ENCODE data around the gene CFAP251. TPM values are rescaled to one million over a fixed set of nuclear protein-coding genes. Genes with fewer than 3 reads are reported as not detected.
A peak's percentile ranks its signal among the peaks of the same experiment; 100 is the strongest.

Gene CFAP251
- total RNA-seq, 1 donor, result 0.21 TPM

DNA sequence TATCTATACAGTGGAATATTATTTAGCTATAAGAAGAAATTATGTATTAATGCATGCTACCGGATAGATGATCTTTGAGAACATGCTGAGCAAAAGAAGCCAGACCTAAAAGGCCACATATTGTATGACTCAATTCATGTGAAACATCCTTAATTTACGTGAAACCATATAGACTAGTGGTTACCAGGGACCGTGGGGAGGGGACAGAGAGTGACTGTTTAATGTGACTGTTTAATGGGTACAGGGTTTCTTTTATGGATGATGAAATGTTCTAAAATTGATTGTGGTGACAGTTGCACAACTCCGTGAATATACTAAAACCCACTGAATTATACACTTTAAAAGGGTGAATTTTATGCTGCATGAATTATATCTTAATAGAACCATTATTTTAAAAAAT, 94.7 kb downstream of the CFAP251 start:
- Histone ChIP-seq H3K9me3 (ENCODE audit: low read depth, low read length) (no peaks in the 10 kb centered on the region), H3K27me3 (ENCODE audit: insufficient read depth, low read length) (no peaks in the 10 kb centered on the region), H3K4me1 (ENCODE audit: insufficient read depth, low read length) (peaks cover 23% of the 10 kb centered on the region), H3K4me3 (ENCODE audit: low read length) (no peak overlapping the region)

DNA sequence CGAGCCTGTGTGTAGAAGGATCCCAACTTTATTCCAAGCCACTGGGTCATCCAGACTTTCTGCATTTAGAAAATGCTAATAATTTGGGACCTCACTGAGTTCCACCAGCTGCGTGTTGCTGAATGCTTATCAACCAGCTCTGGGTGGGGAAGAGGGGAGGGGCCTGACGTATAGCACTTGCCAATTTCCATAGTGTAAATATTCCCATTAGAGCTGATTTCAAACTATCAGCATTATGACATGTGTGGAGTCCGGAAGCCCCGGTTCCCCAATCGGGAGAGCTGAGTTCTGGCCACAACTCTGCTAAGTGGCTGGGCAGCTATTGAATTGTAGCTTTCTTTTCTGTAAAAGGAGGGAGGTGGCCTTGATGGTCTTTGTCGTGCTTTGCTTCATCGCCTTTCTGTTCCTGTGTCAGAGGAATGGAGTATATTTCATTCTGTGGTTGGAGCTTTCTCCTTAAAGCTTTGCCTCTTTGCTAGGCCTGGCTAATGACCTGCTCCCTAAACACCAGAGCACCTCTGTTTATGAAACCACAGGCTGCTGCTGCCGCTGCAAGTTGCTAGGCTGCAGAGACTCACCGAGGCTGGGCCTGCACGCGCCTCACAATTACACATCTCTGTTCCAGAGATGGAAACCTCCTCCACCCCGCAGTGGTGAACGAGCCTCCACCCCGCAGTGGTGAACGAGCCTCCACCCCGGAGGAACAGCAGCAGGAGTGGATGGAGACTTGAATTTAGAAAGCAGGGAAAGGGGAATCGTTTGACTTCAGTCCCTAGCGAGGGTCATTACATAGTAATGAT, 95.6 kb downstream of the CFAP251 start:
- H3K9me3 ChIP-seq (ENCODE audit: low read depth, low read length), result no peaks in the 10 kb centered on the region
- H3K4me3 ChIP-seq (ENCODE audit: low read length), result no peak overlapping the region
- H3K4me1 ChIP-seq (ENCODE audit: insufficient read depth, low read length), result peaks cover 18% of the 10 kb centered on the region
- no peaks in the 10 kb centered on the region for H3K27me3 ChIP-seq (ENCODE audit: insufficient read depth, low read length)

DNA sequence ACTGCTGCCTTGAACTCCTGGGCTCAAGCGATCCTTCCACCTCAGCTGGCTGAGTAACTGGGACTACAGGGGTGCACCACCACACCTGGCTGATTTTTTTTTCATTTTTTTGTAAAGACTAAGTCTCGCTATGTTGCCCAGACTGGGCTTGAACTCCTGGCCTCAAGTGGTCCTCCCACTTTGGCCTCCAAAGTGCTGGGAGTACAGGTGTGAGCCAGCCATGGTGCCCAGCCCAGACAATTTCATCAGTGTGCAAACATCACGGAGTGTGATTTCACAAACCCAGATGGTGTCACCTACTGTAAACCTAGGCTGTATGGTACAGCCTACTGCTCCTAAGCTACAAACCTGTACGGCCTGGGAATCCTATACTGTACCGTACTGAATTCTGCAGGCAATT, 96.4 kb downstream of the CFAP251 start:
- H3K27me3 ChIP-seq (ENCODE audit: insufficient read depth, low read length), result no peaks in the 10 kb centered on the region
- peaks cover 18% of the 10 kb centered on the region for H3K4me1 ChIP-seq (ENCODE audit: insufficient read depth, low read length)
- no peak overlapping the region for H3K4me3 ChIP-seq (ENCODE audit: low read length)
- no peaks in the 10 kb centered on the region for H3K9me3 ChIP-seq (ENCODE audit: low read depth, low read length)

- peaks cover 26% of the 10 kb centered on the region for H3K4me1 ChIP-seq (ENCODE audit: insufficient read depth, low read length)
- no peak overlapping the region for H3K4me3 ChIP-seq (ENCODE audit: low read length)
- H3K9me3 ChIP-seq (ENCODE audit: low read depth, low read length), result no peaks in the 10 kb centered on the region
- peaks cover 8% of the 10 kb centered on the region for H3K27me3 ChIP-seq (ENCODE audit: insufficient read depth, low read length)
Observed at GRCh38 chr12:122018457-122018856, 100.1 kb downstream of the CFAP251 start.

- Histone ChIP-seq H3K4me3 (ENCODE audit: low read length) (no peak overlapping the region), H3K4me1 (ENCODE audit: insufficient read depth, low read length) (peaks cover 26% of the 10 kb centered on the region), H3K9me3 (ENCODE audit: low read depth, low read length) (no peaks in the 10 kb centered on the region), H3K27me3 (ENCODE audit: insufficient read depth, low read length) (peaks cover 8% of the 10 kb centered on the region)
Observed at GRCh38 chr12:122018937-122019336, 100.5 kb downstream of the CFAP251 start.

DNA sequence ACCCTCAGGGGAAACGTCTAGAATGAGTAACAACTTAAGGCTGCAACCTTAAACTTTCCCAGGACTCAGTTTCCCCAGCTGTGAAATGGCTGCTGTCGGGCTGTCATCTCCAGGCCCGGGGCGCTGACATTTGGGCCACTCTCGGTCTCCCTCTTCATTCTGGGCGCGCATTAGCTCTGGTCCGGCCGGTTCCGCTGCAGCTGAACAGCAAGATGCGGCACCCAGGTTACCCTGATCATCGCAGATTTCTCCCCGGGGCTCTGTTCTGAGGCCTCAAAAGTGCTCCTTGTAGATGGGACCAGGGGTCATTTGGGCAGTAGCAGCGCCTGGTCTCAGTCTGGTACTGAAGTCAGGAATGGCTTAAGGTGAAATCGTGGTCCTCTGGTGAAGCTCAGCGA, 102.4 kb downstream of the CFAP251 start:
- Histone ChIP-seq H3K4me1 (ENCODE audit: insufficient read depth, low read length) (peaks cover 23% of the 10 kb centered on the region), H3K27me3 (ENCODE audit: insufficient read depth, low read length) (peaks cover 8% of the 10 kb centered on the region), H3K4me3 (ENCODE audit: low read length) (no peak overlapping the region), H3K9me3 (ENCODE audit: low read depth, low read length) (no peaks in the 10 kb centered on the region)

- peaks cover 25% of the 10 kb centered on the region for H3K4me1 ChIP-seq (ENCODE audit: insufficient read depth, low read length)
- peak overlapping the region; percentile 39 for H3K4me3 ChIP-seq (ENCODE audit: low read length)
- H3K9me3 ChIP-seq (ENCODE audit: low read depth, low read length), result no peaks in the 10 kb centered on the region
- peaks cover 8% of the 10 kb centered on the region for H3K27me3 ChIP-seq (ENCODE audit: insufficient read depth, low read length)
Observed at GRCh38 chr12:122021193-122021821, 102.9 kb downstream of the CFAP251 start.

DNA sequence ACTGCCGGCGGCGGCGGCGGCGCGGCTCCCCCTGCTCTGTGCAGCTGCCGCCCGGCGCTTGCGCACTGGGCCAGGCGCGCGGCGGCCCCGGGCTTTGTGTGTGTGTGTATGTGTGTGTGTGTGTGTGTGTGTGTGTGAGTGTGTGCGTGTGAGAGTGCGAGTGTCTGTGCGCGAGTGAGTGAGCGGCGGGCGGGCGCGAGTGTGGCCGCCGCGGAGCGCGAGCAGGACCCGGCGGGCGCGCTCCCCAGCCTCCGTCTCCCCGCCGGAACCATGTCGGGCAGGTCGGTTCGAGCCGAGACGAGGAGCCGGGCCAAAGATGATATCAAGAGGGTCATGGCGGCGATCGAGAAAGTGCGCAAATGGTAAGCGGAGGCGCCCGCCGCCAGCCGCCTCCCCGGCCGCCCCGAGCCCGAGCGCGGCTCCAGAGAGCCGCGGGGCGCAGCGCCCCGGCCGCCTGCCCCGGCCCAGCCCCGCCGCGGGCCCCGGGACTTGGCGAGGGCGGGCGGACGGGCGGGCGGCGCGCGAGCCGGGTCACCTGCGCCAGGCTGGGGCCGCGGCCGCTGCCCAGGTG, 103.5 kb downstream of the CFAP251 start, which contains the start of gene BCL7A:
Gene BCL7A (plus strand): TSS at position 63 of the 571 bp plus-strand sequence. CDS start 208 bp downstream, at position 271.
- H3K4me1 ChIP-seq (ENCODE audit: insufficient read depth, low read length), result peaks cover 31% of the 10 kb centered on the region
- peaks cover 8% of the 10 kb centered on the region for H3K27me3 ChIP-seq (ENCODE audit: insufficient read depth, low read length)
- H3K9me3 ChIP-seq (ENCODE audit: low read depth, low read length), result no peaks in the 10 kb centered on the region
- H3K4me3 ChIP-seq (ENCODE audit: low read length), result peak within 1 kb of the TSS; percentile 45

- H3K9me3 ChIP-seq (ENCODE audit: low read depth, low read length), result no peaks in the 10 kb centered on the region
- H3K4me3 ChIP-seq (ENCODE audit: low read length), result peak overlapping the region; percentile 45
- peaks cover 8% of the 10 kb centered on the region for H3K27me3 ChIP-seq (ENCODE audit: insufficient read depth, low read length)
- peaks cover 31% of the 10 kb centered on the region for H3K4me1 ChIP-seq (ENCODE audit: insufficient read depth, low read length)
Observed at GRCh38 chr12:122022393-122023338, 104.3 kb downstream of the CFAP251 start.

DNA sequence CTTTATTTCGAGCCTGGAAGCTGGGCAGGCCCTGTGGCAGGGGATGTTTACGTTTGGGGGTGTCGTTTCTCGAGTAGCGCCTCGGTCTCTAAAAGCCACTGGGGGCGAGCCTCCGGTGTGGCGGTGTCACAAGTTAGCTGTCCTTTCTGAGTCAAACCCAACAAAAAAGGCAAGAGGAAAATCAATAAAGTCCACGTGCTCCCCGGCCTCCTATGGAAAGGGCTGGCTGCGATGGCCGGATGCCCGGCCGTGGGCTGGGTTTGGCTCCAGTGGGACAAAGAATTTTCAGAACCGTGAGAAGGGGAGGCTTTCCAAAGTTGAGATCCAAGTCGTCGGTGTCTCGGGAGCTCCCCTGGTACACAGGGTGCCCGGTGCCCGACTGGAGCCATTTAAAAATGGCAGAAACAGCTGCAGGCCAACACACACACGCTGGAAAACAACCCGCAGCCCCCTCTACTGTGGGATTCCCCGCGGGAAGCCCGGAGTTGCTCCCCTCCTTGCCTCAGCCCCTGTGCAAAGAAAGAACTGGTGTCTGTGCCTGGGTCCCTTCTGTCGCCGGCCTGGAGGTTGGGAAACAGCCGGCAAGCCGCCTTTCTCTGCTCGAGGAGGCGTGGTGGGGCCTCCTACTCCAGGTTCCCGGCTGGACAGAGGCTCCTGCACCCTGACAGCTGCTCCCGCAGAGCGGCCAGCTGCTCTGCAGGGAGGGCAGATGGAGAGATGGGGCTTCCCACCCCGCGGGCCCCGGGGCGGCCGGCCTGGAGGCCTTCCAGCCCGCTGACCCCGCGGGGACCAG, 105.1 kb downstream of the CFAP251 start:
- no peaks in the 10 kb centered on the region for H3K9me3 ChIP-seq (ENCODE audit: low read depth, low read length)
- H3K4me3 ChIP-seq (ENCODE audit: low read length), result peak overlapping the region; percentile 45
- H3K27me3 ChIP-seq (ENCODE audit: insufficient read depth, low read length), result peaks cover 8% of the 10 kb centered on the region
- H3K4me1 ChIP-seq (ENCODE audit: insufficient read depth, low read length), result peaks cover 40% of the 10 kb centered on the region

GRCh38 chr12:122024132-122024785, 105.9 kb downstream of the CFAP251 start:
- peaks cover 47% of the 10 kb centered on the region for H3K4me1 ChIP-seq (ENCODE audit: insufficient read depth, low read length)
- no peak overlapping the region for H3K4me3 ChIP-seq (ENCODE audit: low read length)
- H3K9me3 ChIP-seq (ENCODE audit: low read depth, low read length), result no peaks in the 10 kb centered on the region

GRCh38 chr12:122026706-122027333, 108.4 kb downstream of the CFAP251 start:
- Histone ChIP-seq H3K27me3 (ENCODE audit: insufficient read depth, low read length) (no peaks in the 10 kb centered on the region), H3K4me1 (ENCODE audit: insufficient read depth, low read length) (peaks cover 42% of the 10 kb centered on the region), H3K9me3 (ENCODE audit: low read depth, low read length) (no peaks in the 10 kb centered on the region), H3K4me3 (ENCODE audit: low read length) (no peak overlapping the region)

More at GRCh38 chr12:122024132-122024785, 105.9 kb downstream of the CFAP251 start:
- H3K27me3 ChIP-seq (ENCODE audit: insufficient read depth, low read length), result peaks cover 8% of the 10 kb centered on the region

DNA sequence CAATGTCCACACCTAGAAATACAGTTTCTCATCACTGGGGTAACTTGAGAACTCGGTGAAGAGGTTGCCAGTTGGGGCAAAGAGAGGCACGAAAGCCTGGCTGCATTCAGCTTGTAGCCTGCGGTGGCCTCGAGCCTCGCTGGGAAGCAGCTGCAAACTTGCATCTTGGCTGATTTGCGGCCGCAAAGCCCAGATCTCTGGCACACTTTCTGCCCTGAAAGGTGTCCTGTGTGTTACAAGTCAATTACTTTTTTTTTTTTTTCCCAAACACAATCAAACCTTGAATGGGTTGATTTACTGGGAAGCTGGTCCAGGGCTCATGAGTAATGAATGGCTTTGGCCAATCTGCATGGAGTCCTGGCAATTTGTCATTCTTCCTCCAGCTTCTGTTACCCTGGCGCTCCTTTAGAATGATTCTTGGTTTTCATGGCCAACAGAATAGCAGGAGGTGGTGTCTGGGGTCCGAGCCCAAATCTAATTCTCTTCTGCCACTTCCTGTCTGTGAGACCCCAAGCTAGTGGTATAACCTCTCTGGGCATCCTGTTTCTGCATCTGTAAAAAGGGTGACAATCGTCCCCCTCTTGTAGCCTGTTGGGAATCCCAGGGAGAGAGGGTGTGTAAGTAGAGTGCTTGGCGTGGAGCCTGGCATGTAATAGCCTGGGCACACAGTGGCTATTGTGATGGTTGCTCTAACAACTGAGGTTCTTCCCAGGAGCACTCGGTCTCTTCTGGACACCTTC, 109.9 kb downstream of the CFAP251 start:
- no peak overlapping the region for H3K4me3 ChIP-seq (ENCODE audit: low read length)
- no peaks in the 10 kb centered on the region for H3K9me3 ChIP-seq (ENCODE audit: low read depth, low read length)
- H3K27me3 ChIP-seq (ENCODE audit: insufficient read depth, low read length), result no peaks in the 10 kb centered on the region
- H3K4me1 ChIP-seq (ENCODE audit: insufficient read depth, low read length), result peaks cover 34% of the 10 kb centered on the region

Data from mononuclear cell (primary cell).